Colon (tissue), 2 donors: Measurements from ENCODE around the gene NKX2-8.
"Not testable (repeated sequence)": the region's sequence is repeated elsewhere in the genome, so short reads cannot be mapped to it uniquely, and the experiment has no call there.

ENCODE experiments used
- FAIRE-seq: peaks from 2 replicates; lab custom pipeline; 2012; peaks lifted over from hg19 to GRCh38; lab: Jason Lieb, UNC
- donor health status: control.
- donor health status: control.

Gene NKX2-8

DNA sequence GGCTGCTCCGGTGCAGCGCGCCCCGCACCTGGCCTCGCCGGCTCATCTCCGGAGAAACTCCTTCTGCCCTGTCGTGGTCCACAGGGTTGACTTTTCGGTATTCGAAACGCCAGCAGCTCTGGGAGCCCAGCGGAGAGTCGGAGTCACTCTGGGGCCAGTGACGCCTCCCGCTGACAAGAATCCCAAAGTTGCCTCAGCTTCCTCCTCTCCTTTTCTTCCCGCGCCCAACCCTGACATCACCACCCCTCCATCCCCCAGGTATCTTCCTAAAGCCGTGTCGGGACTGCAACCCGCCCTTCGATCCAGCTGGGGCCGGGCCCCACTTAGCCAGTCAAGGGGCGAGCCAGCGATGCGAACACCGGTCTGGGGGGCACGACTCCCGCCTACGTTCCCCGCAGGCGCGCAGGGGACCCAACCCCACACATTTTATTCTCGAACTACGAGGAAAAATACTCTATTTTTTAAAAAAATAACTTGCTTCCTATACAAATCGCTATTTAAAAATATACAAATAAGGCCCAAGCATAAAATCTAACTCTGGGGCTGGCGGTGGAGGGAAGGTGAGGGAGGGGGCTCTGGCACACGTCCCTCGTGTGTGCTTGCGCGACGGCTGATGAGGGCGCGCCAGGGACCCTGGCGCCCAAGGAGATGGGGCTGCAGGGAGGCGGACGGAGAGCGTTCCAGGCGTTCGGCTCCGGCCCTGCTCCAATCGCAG, 2.1 kb downstream of the NKX2-8 start:
- no peak for FAIRE-seq

GRCh38 chr14:36579573-36580140, 2.8 kb downstream of the NKX2-8 start:
- FAIRE-seq: no peak

DNA sequence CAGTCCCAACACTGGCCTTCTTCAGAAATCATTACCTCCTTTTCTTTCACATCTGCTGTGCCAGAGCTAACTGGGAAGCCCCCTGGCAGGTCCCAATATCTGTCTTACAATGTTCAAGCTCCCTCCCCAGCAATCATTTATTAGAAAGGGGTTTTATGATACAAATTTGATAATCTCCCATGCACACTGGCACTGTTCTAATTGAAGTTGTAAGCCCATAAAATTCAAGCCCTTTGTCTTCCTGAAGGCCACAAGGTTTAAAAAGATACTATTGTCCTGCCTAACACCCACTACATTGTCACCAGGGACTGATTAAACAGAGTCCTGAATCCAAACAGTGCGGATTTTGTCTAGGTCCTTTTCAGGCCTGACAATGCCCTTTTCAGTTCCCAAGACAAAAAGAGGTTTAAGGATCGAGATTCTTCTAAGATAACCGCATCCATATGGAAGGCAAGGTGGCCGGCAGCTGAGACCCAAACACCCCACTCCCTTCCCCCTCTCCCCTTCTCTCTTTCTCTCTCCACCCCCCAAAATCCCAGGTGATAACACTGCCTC, 3.3 kb downstream of the NKX2-8 start:
- no peak for FAIRE-seq

DNA sequence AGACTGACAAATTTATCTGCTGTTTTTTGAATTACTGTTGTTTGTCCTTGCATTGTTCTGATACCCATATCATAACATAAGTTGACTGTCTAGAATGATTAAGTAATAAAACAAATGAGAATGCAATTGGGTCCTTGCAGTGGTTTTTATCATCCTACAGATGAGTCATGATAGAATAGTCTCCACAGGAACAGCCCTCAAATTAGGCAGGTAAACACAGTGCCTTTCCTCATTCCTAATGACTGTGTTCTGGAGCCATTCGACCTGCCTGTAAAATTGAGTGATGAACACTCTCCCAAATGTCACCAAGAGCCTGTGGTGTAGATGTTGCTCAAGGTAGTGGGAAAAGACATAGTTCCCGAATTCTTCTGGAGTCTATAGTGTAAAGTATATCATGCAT, 12.3 kb downstream of the NKX2-8 start:
- no peak for FAIRE-seq

DNA sequence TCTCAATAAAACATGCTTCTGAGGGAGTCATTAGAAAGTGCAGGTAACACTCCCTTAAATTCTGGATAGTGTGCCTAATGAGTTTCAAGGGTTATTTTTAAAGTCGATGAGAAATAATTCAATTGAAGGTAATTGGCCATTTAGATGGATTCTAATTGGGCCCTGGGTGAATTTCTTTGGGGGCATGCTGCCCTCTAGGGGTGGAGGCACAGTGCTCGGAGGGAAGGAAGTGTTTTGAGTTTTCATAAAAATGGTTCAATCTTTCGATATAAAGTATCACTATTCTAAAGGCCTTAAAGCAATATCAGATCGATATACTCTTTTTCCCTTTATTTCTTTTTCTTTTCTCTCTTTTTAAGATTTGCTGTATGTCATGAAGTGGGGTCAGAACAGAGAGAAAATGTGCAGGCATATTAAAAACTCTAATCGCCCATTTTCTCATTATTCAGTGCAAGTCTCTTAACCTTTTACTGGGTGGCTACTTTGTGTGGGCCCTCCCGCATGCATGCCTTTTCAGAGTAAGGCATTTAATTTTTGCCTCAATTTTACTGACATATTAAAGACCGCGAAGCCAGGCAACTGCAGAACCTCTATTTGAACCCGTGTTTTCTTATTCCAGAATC, 25.5 kb downstream of the NKX2-8 start:
- FAIRE-seq: no peak

GRCh38 chr14:36555998-36556743, 26.2 kb downstream of the NKX2-8 start:
- no peak for FAIRE-seq

GRCh38 chr14:36553656-36554260, 28.7 kb downstream of the NKX2-8 start:
- FAIRE-seq: peak; percentile 64

GRCh38 chr14:36550899-36551298, 31.5 kb downstream of the NKX2-8 start:
- no peak for FAIRE-seq

- FAIRE-seq: not testable (repeated sequence)
These were observed 38.1 kb downstream of the NKX2-8 start for GRCh38 chr14:36544280-36544679.

DNA sequence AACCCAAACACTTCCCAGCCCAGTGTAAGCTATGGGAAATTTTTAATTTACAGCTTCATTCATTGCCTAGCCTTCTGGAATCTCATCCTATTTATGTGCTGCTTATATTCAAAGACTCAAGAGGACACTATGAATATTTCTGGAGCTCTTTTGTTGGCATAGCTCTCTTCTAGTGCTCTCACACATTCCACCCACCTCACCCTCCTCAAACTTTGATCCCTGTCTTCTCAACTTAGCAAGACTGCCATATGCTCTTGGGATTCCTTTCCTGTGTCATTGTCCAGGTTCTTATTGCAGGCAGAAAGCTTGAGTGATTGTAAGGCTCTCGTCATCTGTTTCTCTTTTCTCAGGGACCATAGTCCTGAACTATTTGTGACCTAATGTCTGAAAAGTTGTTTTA, 44.4 kb downstream of the NKX2-8 start:
- no peak for FAIRE-seq
